HFFc6 (cell line): Measurements from ENCODE around the gene STC2. TPM values are rescaled to one million over a fixed set of nuclear protein-coding genes. Genes with fewer than 3 reads are reported as not detected.

Experiments
- DNase-seq: peaks from one replicate; pipeline ENCODE4 v3.0.0-alpha.2; 2018
- H3K27ac Mint-ChIP-seq: 2 replicates; pipeline ENCODE4 v1.8.0; 2020; ENCODE audit warnings: mild to moderate bottlenecking, mixed read lengths
- H3K27me3 Mint-ChIP-seq: 2 replicates; pipeline ENCODE4 v1.8.0; 2021; ENCODE audit warnings: mild to moderate bottlenecking, moderate library complexity, mixed read lengths; ENCODE audit not compliant: insufficient read depth
- H3K36me3 Mint-ChIP-seq: 2 replicates; pipeline ENCODE4 v1.8.0; 2021; ENCODE audit warnings: low read depth, mixed read lengths
- H3K4me1 Mint-ChIP-seq: 2 replicates; pipeline ENCODE4 v1.8.0; 2020; ENCODE audit warnings: low read depth, mixed read lengths
- H3K4me3 Mint-ChIP-seq: 2 replicates; pipeline ENCODE4 v1.8.0; 2020; ENCODE audit warnings: mild to moderate bottlenecking, moderate library complexity, mixed read lengths
- H3K9me3 Mint-ChIP-seq: 2 replicates; pipeline ENCODE4 v1.8.0; 2020; ENCODE audit warnings: mild to moderate bottlenecking, mixed read lengths
- total RNA-seq, 6 experiments: library from RNA; stranded (reverse); fragmentation: NEBNext Ultra II Directional; extraction: Animal tissue kit (Norgen Biotek cat#: 25700); gene quantifications; 2 replicates in 1 of 6; 3 replicates in 5 of 6; pipeline ENCODE4 v1.2.3, GENCODE V29; 2021
- TF ChIP-seq, protein P1 (sequence below): fragments of 200-600 bp; sonication (generic); IDR thresholded peaks from 2 replicates; pipeline ENCODE4 v1.5.0; 2021; ENCODE audit warnings: antibody characterized with exemption, mild to moderate bottlenecking

The STC2 gene
- total RNA-seq, 6 experiments from 2014 or later, result 66.3 to 89.0 (median 71.5) TPM

DNA sequence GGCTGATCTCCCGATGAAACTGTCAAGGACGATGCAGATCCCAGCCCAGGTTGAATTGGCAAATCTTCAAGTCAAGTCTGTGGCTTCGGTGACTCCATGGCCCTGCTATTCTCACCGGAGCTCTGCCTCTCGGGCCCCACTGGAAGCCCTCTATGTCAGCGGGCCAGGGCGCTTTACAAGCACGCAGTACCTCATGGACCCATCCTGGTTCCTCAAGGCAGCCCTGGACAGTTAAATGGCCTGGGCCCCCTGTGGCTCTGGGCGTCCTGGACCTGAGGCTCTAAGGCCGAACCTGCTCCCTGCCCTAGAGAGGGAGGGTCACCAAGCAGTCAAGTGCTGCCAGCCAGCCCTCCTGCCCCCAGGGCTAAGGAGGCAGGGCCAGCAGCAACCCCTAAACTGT lies 45.3 kb downstream of the STC2 start:
- DNase-seq, result no peak
- TF ChIP-seq, protein P1, sequence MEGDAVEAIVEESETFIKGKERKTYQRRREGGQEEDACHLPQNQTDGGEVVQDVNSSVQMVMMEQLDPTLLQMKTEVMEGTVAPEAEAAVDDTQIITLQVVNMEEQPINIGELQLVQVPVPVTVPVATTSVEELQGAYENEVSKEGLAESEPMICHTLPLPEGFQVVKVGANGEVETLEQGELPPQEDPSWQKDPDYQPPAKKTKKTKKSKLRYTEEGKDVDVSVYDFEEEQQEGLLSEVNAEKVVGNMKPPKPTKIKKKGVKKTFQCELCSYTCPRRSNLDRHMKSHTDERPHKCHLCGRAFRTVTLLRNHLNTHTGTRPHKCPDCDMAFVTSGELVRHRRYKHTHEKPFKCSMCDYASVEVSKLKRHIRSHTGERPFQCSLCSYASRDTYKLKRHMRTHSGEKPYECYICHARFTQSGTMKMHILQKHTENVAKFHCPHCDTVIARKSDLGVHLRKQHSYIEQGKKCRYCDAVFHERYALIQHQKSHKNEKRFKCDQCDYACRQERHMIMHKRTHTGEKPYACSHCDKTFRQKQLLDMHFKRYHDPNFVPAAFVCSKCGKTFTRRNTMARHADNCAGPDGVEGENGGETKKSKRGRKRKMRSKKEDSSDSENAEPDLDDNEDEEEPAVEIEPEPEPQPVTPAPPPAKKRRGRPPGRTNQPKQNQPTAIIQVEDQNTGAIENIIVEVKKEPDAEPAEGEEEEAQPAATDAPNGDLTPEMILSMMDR, result no peak
- Mint-ChIP-seq H3K27ac (no peak overlapping the region), H3K4me1 (0 out of 2 replicates have a peak, but pooled peaks cover 4% of the 10 kb centered on the region), H3K36me3 (peaks cover 5% of the 10 kb centered on the region; the same call in 1 of the 2 replicates), H3K27me3 (peaks cover 17% of the 10 kb centered on the region), H3K4me3 (no peak overlapping the region), H3K9me3 (peaks cover 4% of the 10 kb centered on the region; the same call in 1 of the 2 replicates)

DNA sequence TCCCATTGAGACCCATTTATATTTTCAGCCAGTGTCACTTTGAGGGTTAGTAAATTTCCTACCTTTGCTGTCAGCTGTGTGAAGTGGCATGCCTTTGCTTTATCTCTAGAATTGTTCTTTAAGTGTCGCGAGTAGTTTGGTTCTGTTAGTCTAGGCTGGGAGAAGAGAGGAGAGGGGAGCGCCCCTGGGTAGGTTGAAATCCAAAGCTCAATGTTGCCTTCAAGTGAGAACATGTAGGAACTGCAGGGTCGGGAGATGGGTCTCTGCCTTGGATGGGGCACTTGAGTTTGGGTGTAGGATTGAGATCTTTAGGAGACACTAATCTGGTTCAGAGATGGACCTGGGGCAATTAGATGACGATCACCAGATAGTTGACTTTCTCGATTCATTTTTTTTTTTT lies 46.3 kb downstream of the STC2 start:
- Mint-ChIP-seq H3K4me3 (no peak overlapping the region), H3K27me3 (peaks cover 15% of the 10 kb centered on the region), H3K9me3 (peaks cover 4% of the 10 kb centered on the region; the same call in 1 of the 2 replicates), H3K27ac (no peak overlapping the region), H3K36me3 (peaks cover 5% of the 10 kb centered on the region; the same call in 1 of the 2 replicates), H3K4me1 (peaks cover 11% of the 10 kb centered on the region; the same call in 1 of the 2 replicates)
- DNase-seq, result no peak
- TF ChIP-seq, protein P1, result peak; percentile 47

DNA sequence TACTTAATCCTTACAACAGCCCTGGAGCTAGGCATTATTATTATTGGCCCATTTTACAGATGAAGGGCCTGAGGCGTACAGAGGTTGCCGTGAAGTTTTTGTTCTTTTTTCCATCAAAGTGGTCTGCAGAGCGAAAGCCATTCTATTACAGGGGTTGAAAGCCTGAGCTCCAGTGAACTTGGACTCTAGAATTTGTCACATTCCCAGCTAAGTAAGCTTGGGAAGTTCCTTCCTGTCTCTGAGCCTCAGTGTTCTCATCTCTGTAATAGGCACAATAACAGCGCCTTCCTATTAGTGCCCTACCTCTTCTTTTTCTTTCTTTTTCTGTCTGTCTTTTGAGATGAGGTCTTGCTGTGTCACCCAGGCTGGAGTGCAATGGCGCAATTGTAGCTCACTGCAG lies 49.0 kb downstream of the STC2 start:
- Mint-ChIP-seq H3K27ac (no peak overlapping the region), H3K36me3 (0 out of 2 replicates have a peak, but pooled peaks cover 4% of the 10 kb centered on the region), H3K4me1 (peaks cover 9% of the 10 kb centered on the region; the same call in 1 of the 2 replicates), H3K27me3 (peaks cover 24% of the 10 kb centered on the region), H3K9me3 (peaks cover 5% of the 10 kb centered on the region), H3K4me3 (no peak overlapping the region)
- DNase-seq, result no peak
- TF ChIP-seq, protein P1, result no peak

DNA sequence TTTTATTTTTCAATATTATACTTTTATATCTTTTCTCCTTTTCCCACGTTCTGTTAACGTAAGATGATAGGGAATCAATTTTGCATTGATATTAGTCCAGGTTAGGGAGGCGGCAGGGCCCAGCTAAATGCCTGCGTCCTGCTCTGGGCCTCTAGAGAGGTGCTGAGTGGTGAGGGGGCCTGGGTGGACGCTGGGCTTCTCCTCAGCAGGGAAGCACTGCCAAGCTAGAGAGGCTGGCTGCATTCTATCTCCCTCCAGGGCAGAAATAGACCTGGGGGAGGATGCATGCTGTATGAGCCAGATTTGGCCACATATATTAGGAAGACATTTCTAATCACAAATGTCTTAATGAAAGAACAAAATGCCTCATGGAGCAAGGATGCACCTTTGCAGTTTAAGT lies 49.6 kb downstream of the STC2 start:
- no peak overlapping the region for H3K4me3 Mint-ChIP-seq
- no peak overlapping the region for H3K27ac Mint-ChIP-seq
- TF ChIP-seq, protein P1, result no peak
- no peak for DNase-seq
- H3K36me3 Mint-ChIP-seq, result 0 out of 2 replicates have a peak, but pooled peaks cover 4% of the 10 kb centered on the region
- H3K4me1 Mint-ChIP-seq, result peaks cover 7% of the 10 kb centered on the region; the same call in 1 of the 2 replicates
- peaks cover 5% of the 10 kb centered on the region for H3K9me3 Mint-ChIP-seq
- peaks cover 26% of the 10 kb centered on the region for H3K27me3 Mint-ChIP-seq

DNA sequence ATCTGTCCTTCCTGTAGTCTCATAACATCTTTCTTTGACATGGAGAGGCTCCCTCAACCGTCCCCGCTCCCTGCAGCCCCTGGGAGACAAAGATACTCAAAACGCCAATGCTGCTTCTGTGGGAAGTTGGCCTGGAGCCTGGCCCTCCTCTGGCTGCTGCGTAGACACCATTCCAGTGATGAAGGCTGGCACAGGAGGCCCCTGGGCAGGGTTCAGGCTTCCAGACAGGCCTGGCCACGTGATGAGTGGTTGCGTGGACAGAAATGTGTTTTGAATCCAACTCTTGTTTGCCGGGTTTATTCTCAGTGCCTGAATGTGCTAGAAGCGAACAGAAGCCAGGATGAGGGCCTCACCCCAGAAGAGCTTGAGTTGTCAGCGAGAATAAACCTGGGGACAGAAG lies 50.0 kb downstream of the STC2 start:
- peaks cover 7% of the 10 kb centered on the region; the same call in 1 of the 2 replicates for H3K4me1 Mint-ChIP-seq
- TF ChIP-seq, protein P1, result no peak
- H3K27ac Mint-ChIP-seq, result no peak overlapping the region
- peaks cover 27% of the 10 kb centered on the region for H3K27me3 Mint-ChIP-seq
- DNase-seq, result no peak
- H3K9me3 Mint-ChIP-seq, result peaks cover 5% of the 10 kb centered on the region
- H3K4me3 Mint-ChIP-seq, result no peak overlapping the region
- 0 out of 2 replicates have a peak, but pooled peaks cover 4% of the 10 kb centered on the region for H3K36me3 Mint-ChIP-seq
